ENCODE data around the gene KDR.

The KDR gene

GRCh38 chr4:55117511-55117910, 7.9 kb downstream of the KDR start:
- DNase-seq (ENCODE audit: low read depth) = no peak
- TF ChIP-seq, protein P1, sequence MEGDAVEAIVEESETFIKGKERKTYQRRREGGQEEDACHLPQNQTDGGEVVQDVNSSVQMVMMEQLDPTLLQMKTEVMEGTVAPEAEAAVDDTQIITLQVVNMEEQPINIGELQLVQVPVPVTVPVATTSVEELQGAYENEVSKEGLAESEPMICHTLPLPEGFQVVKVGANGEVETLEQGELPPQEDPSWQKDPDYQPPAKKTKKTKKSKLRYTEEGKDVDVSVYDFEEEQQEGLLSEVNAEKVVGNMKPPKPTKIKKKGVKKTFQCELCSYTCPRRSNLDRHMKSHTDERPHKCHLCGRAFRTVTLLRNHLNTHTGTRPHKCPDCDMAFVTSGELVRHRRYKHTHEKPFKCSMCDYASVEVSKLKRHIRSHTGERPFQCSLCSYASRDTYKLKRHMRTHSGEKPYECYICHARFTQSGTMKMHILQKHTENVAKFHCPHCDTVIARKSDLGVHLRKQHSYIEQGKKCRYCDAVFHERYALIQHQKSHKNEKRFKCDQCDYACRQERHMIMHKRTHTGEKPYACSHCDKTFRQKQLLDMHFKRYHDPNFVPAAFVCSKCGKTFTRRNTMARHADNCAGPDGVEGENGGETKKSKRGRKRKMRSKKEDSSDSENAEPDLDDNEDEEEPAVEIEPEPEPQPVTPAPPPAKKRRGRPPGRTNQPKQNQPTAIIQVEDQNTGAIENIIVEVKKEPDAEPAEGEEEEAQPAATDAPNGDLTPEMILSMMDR (conservative IDR thresholded peaks at IDR 0.05; ENCODE audit: control insufficient read depth, insufficient read depth, low read depth, low read length) = no peak
- no peak overlapping the region for H3K4me3 ChIP-seq (ENCODE audit: control insufficient read depth, low read depth, low read length)

GRCh38 chr4:55116450-55116849, 8.9 kb downstream of the KDR start:
- DNase-seq (ENCODE audit: low read depth) = peak; percentile 52
- no peak overlapping the region for H3K4me3 ChIP-seq (ENCODE audit: control insufficient read depth, low read depth, low read length)
- TF ChIP-seq, protein P1 (conservative IDR thresholded peaks at IDR 0.05; ENCODE audit: control insufficient read depth, insufficient read depth, low read depth, low read length) = no peak

- no peak overlapping the region for H3K4me3 ChIP-seq (ENCODE audit: control insufficient read depth, low read depth, low read length)
- TF ChIP-seq, protein P1 (conservative IDR thresholded peaks at IDR 0.05; ENCODE audit: control insufficient read depth, insufficient read depth, low read depth, low read length) = no peak
- no peak for DNase-seq (ENCODE audit: low read depth)
These were observed 13.8 kb downstream of the KDR start for GRCh38 chr4:55111601-55112000.

DNA sequence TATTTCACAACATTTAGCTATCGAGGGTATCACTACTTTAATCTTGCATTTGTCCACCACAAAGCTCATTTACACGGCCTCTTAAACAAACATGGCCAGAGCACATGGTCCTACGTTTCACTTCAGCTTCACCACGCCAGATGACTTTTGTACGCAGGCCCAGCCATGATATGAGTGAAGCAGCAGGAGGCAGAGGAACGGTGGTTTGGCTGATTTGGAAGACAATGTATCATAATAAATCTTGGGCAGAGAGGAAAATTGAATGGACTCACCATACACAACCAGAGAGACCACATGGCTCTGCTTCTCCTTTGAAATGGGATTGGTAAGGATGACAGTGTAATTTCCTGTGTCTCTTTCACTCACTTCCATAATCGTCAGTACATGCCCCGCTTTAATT, 15.3 kb downstream of the KDR start:
- DNase-seq (ENCODE audit: low read depth) = no peak
- no peak overlapping the region for H3K4me3 ChIP-seq (ENCODE audit: control insufficient read depth, low read depth, low read length)
- TF ChIP-seq, protein P1 (conservative IDR thresholded peaks at IDR 0.05; ENCODE audit: control insufficient read depth, insufficient read depth, low read depth, low read length) = no peak

GRCh38 chr4:55107054-55107453, 18.3 kb downstream of the KDR start:
- TF ChIP-seq, protein P1 (conservative IDR thresholded peaks at IDR 0.05; ENCODE audit: control insufficient read depth, insufficient read depth, low read depth, low read length) = no peak
- no peak for DNase-seq (ENCODE audit: low read depth)
- H3K4me3 ChIP-seq (ENCODE audit: control insufficient read depth, low read depth, low read length) = no peak overlapping the region

DNA sequence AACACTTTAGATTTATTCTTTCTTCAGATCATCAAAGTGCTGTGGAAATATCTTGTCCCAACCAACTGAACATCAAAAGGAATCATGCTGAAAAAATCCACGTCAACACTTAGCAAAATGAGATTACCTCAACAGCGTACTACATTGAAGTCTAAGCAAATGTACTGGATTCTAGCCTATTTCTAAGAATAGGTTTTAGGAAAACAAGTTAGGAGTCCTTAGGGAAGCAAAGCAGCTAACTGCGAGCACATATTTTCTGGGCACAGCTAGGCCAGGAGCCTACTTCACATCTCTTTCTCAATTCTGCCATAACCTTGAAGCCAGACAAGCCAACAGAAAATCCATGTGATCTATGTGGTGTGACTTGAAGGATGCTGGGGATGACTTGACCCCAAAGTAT, 22.2 kb downstream of the KDR start:
- TF ChIP-seq, protein P1 (conservative IDR thresholded peaks at IDR 0.05; ENCODE audit: control insufficient read depth, insufficient read depth, low read depth, low read length) = no peak
- no peak for DNase-seq (ENCODE audit: low read depth)
- no peak overlapping the region for H3K4me3 ChIP-seq (ENCODE audit: control insufficient read depth, low read depth, low read length)

- TF ChIP-seq, protein P1 (conservative IDR thresholded peaks at IDR 0.05; ENCODE audit: control insufficient read depth, insufficient read depth, low read depth, low read length) = no peak
- DNase-seq (ENCODE audit: low read depth) = no peak
- H3K4me3 ChIP-seq (ENCODE audit: control insufficient read depth, low read depth, low read length) = no peak overlapping the region
These were observed 25.6 kb downstream of the KDR start for GRCh38 chr4:55099816-55100215.

All from fibroblast of mammary gland (primary cell).